Measurements from ENCODE around the gene TTLL3. TPM values are rescaled to one million over a fixed set of nuclear protein-coding genes. Genes with fewer than 3 reads are reported as not detected.
"Not testable (repeated sequence)": the region's sequence is repeated elsewhere in the genome, so short reads cannot be mapped to it uniquely, and the experiment has no call there.

Gene TTLL3
- total RNA-seq, 5 donors from 2014 or later (not counting 1 experiment from before 2014, with no cell fraction given) = 59.8 to 94.9 (median 67.4) TPM

DNA sequence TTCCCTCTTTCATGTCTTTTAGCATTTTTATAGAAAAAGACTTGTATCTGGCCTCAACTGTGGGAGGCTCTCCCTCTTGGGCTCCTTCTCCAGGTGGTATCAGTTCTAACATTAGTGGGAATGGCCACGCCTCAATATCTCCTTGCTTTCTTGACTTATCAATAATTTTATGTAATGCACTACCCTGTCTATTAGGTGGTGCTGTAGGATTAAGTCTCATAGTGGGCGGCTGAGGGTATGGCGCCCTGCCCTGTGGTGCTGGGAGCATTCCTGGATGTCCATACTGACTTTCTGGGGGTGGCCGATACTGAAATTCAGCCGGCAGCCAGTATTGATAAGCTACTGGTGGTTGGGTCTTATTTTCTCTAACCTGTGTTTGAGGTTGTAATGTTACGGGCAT is 42.5 kb downstream of the TTLL3 start:
- DNase-seq (no peak), ATAC-seq (replicated peaks in 1 of 4) (no peak)
- Mint-ChIP-seq H3K9me3 (no peaks in the 10 kb centered on the region), H3K27ac (no peak overlapping the region), H3K4me3 (no peak overlapping the region), H3K4me1 (peaks cover 0 to 13% (median 6%) of the 10 kb centered on the region in 3 donors), H3K27me3 (peaks cover 3 to 5% of the 10 kb centered on the region in 2 donors), H3K36me3 (no peaks in the 10 kb centered on the region)
- Histone ChIP-seq H3K9me3 (no peaks in the 10 kb centered on the region), H3K4me3 (ENCODE audit: control insufficient read depth in 1 of 2, extremely low read depth in 1 of 2, low read length in 1 of 2) (no peak overlapping the region), H3K27ac (ENCODE audit: low read length) (no peak overlapping the region), H3K4me1 (ENCODE audit: control insufficient read depth in 1 of 2, extremely low read depth in 1 of 2, insufficient read depth in 2 of 2, low read length in 2 of 2) (no peaks in the 10 kb centered on the region), H3K36me3 (ENCODE audit: control insufficient read depth in 2 of 2, extremely low read depth in 1 of 2, insufficient read depth in 1 of 2, low read length in 1 of 2) (no peaks in the 10 kb centered on the region), H3K27me3 (replicated peaks in 1 of 2; ENCODE audit: control insufficient read depth in 2 of 2, extremely low read depth in 1 of 2, insufficient read depth in 2 of 2, low read length in 1 of 2) (no peaks in the 10 kb centered on the region)
- WGBS (ENCODE audit: insufficient coverage) = 95% methylated on average over 5 of the region's 6 CpGs
- POLR2A ChIA-PET = no interaction called here
- CTCF ChIA-PET = no interaction called here

DNA sequence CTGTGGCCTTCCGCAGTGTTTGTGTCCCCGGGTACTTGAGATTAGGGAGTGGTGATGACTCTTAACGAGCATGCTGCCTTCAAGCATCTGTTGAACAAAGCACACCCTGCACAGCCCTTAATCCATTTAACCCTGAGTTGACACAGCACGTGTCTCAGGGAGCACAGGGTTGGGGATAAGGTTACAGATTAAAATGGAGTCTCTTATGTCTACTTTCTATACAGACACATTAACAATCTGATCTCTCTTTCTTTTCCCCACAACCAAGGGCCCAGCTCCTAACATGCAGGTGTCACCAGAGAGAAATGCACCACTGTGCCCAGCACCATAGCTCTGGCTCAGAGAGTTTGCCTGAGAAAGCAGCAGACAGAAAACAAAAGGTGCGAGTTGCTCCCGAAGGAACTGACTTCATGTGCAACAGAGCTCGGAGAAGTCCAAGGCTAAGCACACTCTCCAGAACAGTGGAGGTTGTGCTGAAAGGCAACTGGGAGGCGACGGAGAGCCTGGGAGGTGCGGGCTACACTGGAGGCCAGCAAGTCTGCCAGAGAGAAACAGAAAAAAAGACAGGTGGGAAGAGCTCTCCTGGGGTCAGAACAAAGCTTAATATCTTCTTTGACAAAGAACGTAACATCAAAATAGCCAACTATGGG is 44.4 kb downstream of the TTLL3 start:
- H3K9me3 ChIP-seq; CTCF ChIA-PET; H3K27ac ChIP-seq (ENCODE audit: low read length); H3K4me3 Mint-ChIP-seq; DNase-seq; H3K27me3 ChIP-seq (replicated peaks in 1 of 2; ENCODE audit: control insufficient read depth in 2 of 2, extremely low read depth in 1 of 2, insufficient read depth in 2 of 2, low read length in 1 of 2); ATAC-seq (replicated peaks in 1 of 4); H3K4me1 Mint-ChIP-seq; H3K27me3 Mint-ChIP-seq; H3K4me1 ChIP-seq (ENCODE audit: control insufficient read depth in 1 of 2, extremely low read depth in 1 of 2, insufficient read depth in 2 of 2, low read length in 2 of 2); H3K27ac Mint-ChIP-seq; H3K4me3 ChIP-seq (ENCODE audit: control insufficient read depth in 1 of 2, extremely low read depth in 1 of 2, low read length in 1 of 2); H3K36me3 Mint-ChIP-seq; H3K36me3 ChIP-seq (ENCODE audit: control insufficient read depth in 2 of 2, extremely low read depth in 1 of 2, insufficient read depth in 1 of 2, low read length in 1 of 2); H3K9me3 Mint-ChIP-seq: not testable (repeated sequence)
- 100% methylated on average over 4 of the region's 11 CpGs for WGBS (ENCODE audit: insufficient coverage)
- POLR2A ChIA-PET = interaction anchor here (0.5 to 0.6 kb wide), 2 partner anchors 17 to 47 kb away, joined by 6 to 8 read pairs; no protein-coding TSS in a partner anchor

DNA sequence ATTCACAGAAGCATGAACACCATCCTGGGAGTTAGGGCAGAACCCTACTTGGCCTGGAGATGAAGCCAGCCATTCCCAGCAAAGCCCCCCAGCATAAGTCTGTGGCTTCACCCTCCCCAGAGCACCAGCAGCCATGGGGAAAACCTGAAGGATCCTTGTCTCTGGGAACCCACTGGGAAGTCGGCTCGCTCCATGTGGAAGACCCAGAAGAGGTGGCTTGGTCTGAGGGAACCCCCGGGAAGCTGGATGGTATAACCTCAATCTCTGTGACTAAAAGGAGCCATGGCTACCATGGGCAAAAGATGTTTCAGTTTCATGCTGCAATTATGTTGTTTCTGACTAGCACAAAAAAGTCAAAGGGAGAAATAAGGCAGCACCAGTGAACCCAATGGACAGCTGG is 45.5 kb downstream of the TTLL3 start:
- no peak overlapping the region for H3K27ac Mint-ChIP-seq
- no peaks in the 10 kb centered on the region for H3K27me3 ChIP-seq (replicated peaks in 1 of 2; ENCODE audit: control insufficient read depth in 2 of 2, extremely low read depth in 1 of 2, insufficient read depth in 2 of 2, low read length in 1 of 2)
- ATAC-seq (replicated peaks in 1 of 4) (no peak), DNase-seq (no peak)
- H3K27ac ChIP-seq (ENCODE audit: low read length) = no peak overlapping the region
- CTCF ChIA-PET = no interaction called here
- H3K4me3 Mint-ChIP-seq = no peak overlapping the region
- no peaks in the 10 kb centered on the region for H3K36me3 Mint-ChIP-seq
- POLR2A ChIA-PET = no interaction called here
- H3K4me1 Mint-ChIP-seq = peaks cover 0 to 9% (median 6%) of the 10 kb centered on the region in 3 donors
- no peak overlapping the region for H3K4me3 ChIP-seq (ENCODE audit: control insufficient read depth in 1 of 2, extremely low read depth in 1 of 2, low read length in 1 of 2)
- no peaks in the 10 kb centered on the region for H3K9me3 ChIP-seq
- WGBS (ENCODE audit: insufficient coverage) = 71% methylated on average over 1 of the region's 3 CpGs
- H3K36me3 ChIP-seq (ENCODE audit: control insufficient read depth in 2 of 2, extremely low read depth in 1 of 2, insufficient read depth in 1 of 2, low read length in 1 of 2) = no peaks in the 10 kb centered on the region
- H3K9me3 Mint-ChIP-seq = no peaks in the 10 kb centered on the region
- no peaks in the 10 kb centered on the region for H3K4me1 ChIP-seq (ENCODE audit: control insufficient read depth in 1 of 2, extremely low read depth in 1 of 2, insufficient read depth in 2 of 2, low read length in 2 of 2)
- H3K27me3 Mint-ChIP-seq = peaks cover 3 to 5% of the 10 kb centered on the region in 2 donors

DNA sequence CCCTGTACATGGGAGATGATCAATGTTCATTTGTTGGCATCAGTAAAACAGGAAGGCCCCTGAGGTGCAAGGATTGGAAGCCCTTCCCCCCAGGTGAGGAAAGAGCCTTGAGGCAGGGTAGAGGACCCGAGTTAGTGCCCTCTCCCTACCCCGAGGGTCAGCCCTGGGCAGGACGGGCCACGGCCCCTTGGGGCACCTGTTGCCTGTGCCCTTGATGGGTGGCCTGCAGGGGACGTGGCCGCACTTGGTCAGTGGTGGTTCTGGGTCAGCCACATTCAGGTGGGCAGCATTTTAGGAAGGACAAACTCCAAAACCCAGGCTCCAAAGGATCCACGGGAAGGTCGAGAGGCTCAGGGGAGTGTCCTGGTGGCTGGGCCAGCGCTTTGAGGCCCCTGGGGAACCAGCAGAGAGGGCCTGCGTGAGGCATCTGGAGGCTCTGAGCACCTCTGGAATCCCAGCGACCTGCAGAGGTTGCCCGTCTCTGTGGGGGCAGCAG is 49.5 kb downstream of the TTLL3 start:
- no peaks in the 10 kb centered on the region for H3K36me3 Mint-ChIP-seq
- POLR2A ChIA-PET = no interaction called here
- peaks cover 0 to 9% (median 0%) of the 10 kb centered on the region in 3 donors for H3K4me1 Mint-ChIP-seq
- Histone ChIP-seq H3K27ac (ENCODE audit: low read length) (no peak overlapping the region), H3K4me3 (ENCODE audit: control insufficient read depth in 1 of 2, extremely low read depth in 1 of 2, low read length in 1 of 2) (no peak overlapping the region), H3K9me3 (no peaks in the 10 kb centered on the region), H3K36me3 (ENCODE audit: control insufficient read depth in 2 of 2, extremely low read depth in 1 of 2, insufficient read depth in 1 of 2, low read length in 1 of 2) (no peaks in the 10 kb centered on the region), H3K27me3 (replicated peaks in 1 of 2; ENCODE audit: control insufficient read depth in 2 of 2, extremely low read depth in 1 of 2, insufficient read depth in 2 of 2, low read length in 1 of 2) (peaks cover 0 to 32% of the 10 kb centered on the region in 2 experiments), H3K4me1 (ENCODE audit: control insufficient read depth in 1 of 2, extremely low read depth in 1 of 2, insufficient read depth in 2 of 2, low read length in 2 of 2) (peaks cover 0 to 11% of the 10 kb centered on the region in 2 experiments)
- no peak overlapping the region for H3K27ac Mint-ChIP-seq
- H3K9me3 Mint-ChIP-seq = no peaks in the 10 kb centered on the region
- ATAC-seq (replicated peaks in 1 of 4) = no peak
- no peak for DNase-seq
- WGBS (ENCODE audit: insufficient coverage) = 90% methylated on average over 8 of the region's 12 CpGs
- CTCF ChIA-PET = no interaction called here
- no peak overlapping the region for H3K4me3 Mint-ChIP-seq
- H3K27me3 Mint-ChIP-seq = peaks cover 0 to 13% of the 10 kb centered on the region in 2 donors

DNA sequence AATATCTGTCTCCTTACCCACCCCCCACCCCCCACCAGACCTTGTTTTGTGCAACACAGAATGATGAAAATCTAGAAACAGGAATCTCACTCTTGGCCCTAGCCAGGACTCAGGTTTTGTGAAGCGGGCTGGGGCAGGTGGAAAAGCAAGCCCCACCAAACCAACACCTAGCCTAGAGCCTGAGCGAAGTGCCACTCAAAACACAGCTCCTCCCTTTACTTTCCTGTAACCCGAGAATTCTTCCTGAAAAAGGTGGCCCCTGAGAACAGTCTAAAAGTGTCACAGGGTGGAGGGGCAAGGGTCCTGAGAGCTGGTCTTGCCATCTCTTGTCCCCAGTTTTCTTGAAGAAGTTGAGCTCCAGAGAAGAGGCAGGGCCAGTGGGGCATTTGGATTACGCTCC is 51.1 kb downstream of the TTLL3 start:
- H3K4me3 ChIP-seq (ENCODE audit: control insufficient read depth in 1 of 2, extremely low read depth in 1 of 2, low read length in 1 of 2) = no peak overlapping the region
- H3K4me1 ChIP-seq (ENCODE audit: control insufficient read depth in 1 of 2, extremely low read depth in 1 of 2, insufficient read depth in 2 of 2, low read length in 2 of 2) = peaks cover 0 to 11% of the 10 kb centered on the region in 2 experiments
- H3K9me3 Mint-ChIP-seq = no peaks in the 10 kb centered on the region
- no peaks in the 10 kb centered on the region for H3K36me3 ChIP-seq (ENCODE audit: control insufficient read depth in 2 of 2, extremely low read depth in 1 of 2, insufficient read depth in 1 of 2, low read length in 1 of 2)
- no peak overlapping the region for H3K27ac Mint-ChIP-seq
- H3K27me3 ChIP-seq (replicated peaks in 1 of 2; ENCODE audit: control insufficient read depth in 2 of 2, extremely low read depth in 1 of 2, insufficient read depth in 2 of 2, low read length in 1 of 2) = peaks cover 0 to 32% of the 10 kb centered on the region in 2 experiments
- ChIA-PET POLR2A (no interaction called here), CTCF (interaction anchor here in 1 of 2 donors (0.6 kb wide), 1 partner anchor 20 kb away, joined by 9 read pairs; no protein-coding TSS in a partner anchor)
- H3K27me3 Mint-ChIP-seq = peaks cover 0 to 13% of the 10 kb centered on the region in 2 donors
- H3K36me3 Mint-ChIP-seq = no peaks in the 10 kb centered on the region
- H3K9me3 ChIP-seq = no peaks in the 10 kb centered on the region
- H3K4me1 Mint-ChIP-seq = peaks cover 0 to 7% (median 0%) of the 10 kb centered on the region in 3 donors
- no peak overlapping the region for H3K4me3 Mint-ChIP-seq
- no peak for DNase-seq
- 100% methylated on average over 2 of the region's 4 CpGs for WGBS (ENCODE audit: insufficient coverage)
- no peak for ATAC-seq (replicated peaks in 1 of 4)
- H3K27ac ChIP-seq (ENCODE audit: low read length) = no peak overlapping the region

DNA sequence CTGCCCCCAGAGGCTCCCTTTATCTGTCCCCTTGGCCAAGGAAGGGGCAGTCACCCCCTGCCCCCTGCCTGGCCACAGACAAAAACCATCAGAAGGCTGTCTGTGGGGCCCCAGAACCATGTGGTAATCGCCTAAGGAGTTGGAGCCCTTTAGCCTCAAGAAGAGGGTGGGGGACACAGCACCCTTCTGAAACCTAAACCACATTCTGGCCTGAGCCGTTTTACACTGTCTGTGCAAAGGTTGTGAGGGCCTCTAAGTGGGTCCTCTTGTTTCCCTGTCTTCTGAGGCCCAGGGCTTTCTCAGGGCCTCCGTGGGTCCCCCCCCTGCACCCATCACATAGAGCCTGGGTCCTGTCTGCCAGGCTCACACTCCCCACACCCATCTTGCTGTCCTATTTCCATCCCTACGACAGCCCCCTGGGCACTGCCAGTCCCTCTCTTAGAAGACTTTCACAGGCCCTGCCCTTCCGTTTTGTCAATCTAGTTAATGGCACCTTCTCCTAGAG is 51.6 kb downstream of the TTLL3 start:
- Mint-ChIP-seq H3K4me3 (no peak overlapping the region), H3K4me1 (peaks cover 0 to 7% (median 0%) of the 10 kb centered on the region in 3 donors), H3K36me3 (no peaks in the 10 kb centered on the region), H3K27ac (no peak overlapping the region), H3K9me3 (no peaks in the 10 kb centered on the region), H3K27me3 (peaks cover 0 to 13% of the 10 kb centered on the region in 2 donors)
- ATAC-seq (replicated peaks in 1 of 4) (no peak), DNase-seq (no peak)
- peaks cover 0 to 11% of the 10 kb centered on the region in 2 experiments for H3K4me1 ChIP-seq (ENCODE audit: control insufficient read depth in 1 of 2, extremely low read depth in 1 of 2, insufficient read depth in 2 of 2, low read length in 2 of 2)
- H3K36me3 ChIP-seq (ENCODE audit: control insufficient read depth in 2 of 2, extremely low read depth in 1 of 2, insufficient read depth in 1 of 2, low read length in 1 of 2) = no peaks in the 10 kb centered on the region
- no peak overlapping the region for H3K4me3 ChIP-seq (ENCODE audit: control insufficient read depth in 1 of 2, extremely low read depth in 1 of 2, low read length in 1 of 2)
- H3K27ac ChIP-seq (ENCODE audit: low read length) = no peak overlapping the region
- ChIA-PET CTCF (no interaction called here), POLR2A (no interaction called here)
- 69% methylated on average over 4 of the region's 5 CpGs for WGBS (ENCODE audit: insufficient coverage)
- peaks cover 0 to 32% of the 10 kb centered on the region in 2 experiments for H3K27me3 ChIP-seq (replicated peaks in 1 of 2; ENCODE audit: control insufficient read depth in 2 of 2, extremely low read depth in 1 of 2, insufficient read depth in 2 of 2, low read length in 1 of 2)
- no peaks in the 10 kb centered on the region for H3K9me3 ChIP-seq

Measured in T-cell (primary cell).